ENCODE results near the gene RTN1. TPM values are rescaled to one million over a fixed set of nuclear protein-coding genes. Genes with fewer than 3 reads are reported as not detected.

The RTN1 gene
- total and polyA plus RNA-seq, 2 experiments from 2014 or later = 4.2 to 4.3 TPM

DNA sequence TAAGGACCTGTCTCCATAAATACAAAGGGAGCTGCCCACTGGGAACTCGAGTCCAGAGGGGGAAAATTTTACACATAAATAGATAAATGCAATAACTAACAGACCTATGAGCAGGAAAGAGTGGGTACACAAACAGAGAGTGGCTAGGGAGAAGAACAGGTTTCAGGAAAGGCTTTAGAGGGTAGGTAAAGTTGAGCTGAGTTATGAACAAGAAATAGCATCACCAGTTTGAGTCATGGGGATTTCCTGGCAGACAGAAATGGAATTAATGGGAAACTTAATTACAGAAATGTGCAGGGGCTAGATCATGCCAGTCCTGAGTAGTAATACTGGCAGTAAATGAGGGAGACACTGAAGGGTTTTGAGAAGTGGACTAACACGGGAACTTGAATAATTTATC, 236.0 kb downstream of the RTN1 start:
- Mint-ChIP-seq H3K4me1 (peaks cover 9% of the 10 kb centered on the region; the same call in 2 of the 3 replicates), H3K27me3 (ENCODE audit: insufficient read depth, low read depth, poor library complexity) (peaks cover 7% of the 10 kb centered on the region), H3K9me3 (no peaks in the 10 kb centered on the region), H3K4me3 (no peak overlapping the region), H3K36me3 (ENCODE audit: low read depth) (no peaks in the 10 kb centered on the region), H3K27ac (no peak overlapping the region)
- Histone ChIP-seq H3K9me2 (ENCODE audit: insufficient read depth) (no peaks in the 10 kb centered on the region), H3K27ac (ENCODE audit: low read depth) (no peak overlapping the region), H3F3A (replicated peaks; ENCODE audit: low read depth) (no peaks in the 10 kb centered on the region), H3K36me3 (ENCODE audit: insufficient read depth) (no peaks in the 10 kb centered on the region), H3K27me3 (ENCODE audit: insufficient read depth) (peaks cover 11% of the 10 kb centered on the region), H3K4me1 (ENCODE audit: insufficient read depth) (peaks cover 4% of the 10 kb centered on the region; the same call in 1 of the 2 replicates), H4K20me1 (replicated peaks; ENCODE audit: insufficient read depth) (no peaks in the 10 kb centered on the region), H3K4me3 (no peak overlapping the region), H2AFZ (no peak overlapping the region), H3K4me2 (no peak overlapping the region), H3K79me2 (replicated peaks; ENCODE audit: insufficient read depth) (no peaks in the 10 kb centered on the region)
- no peak for DNase-seq (ENCODE audit: low spot score)
- ATAC-seq = no peak
- TF ChIP-seq EZH2phosphoT487 (IDR thresholded peaks at IDR 0.05; ENCODE audit: unreplicated experiment) = no peak
- no peak for TF ChIP-seq EZH2 (IDR thresholded peaks at IDR 0.05; ENCODE audit: low read depth, unreplicated experiment)
- no peak for TF ChIP-seq CREB1 (CRISPR knock-in tag; IDR thresholded peaks at IDR 0.05; ENCODE audit: low read depth)
- TF ChIP-seq ZNF114 (CRISPR knock-in tag; IDR thresholded peaks at IDR 0.05) = no peak
- TF ChIP-seq, protein P1, sequence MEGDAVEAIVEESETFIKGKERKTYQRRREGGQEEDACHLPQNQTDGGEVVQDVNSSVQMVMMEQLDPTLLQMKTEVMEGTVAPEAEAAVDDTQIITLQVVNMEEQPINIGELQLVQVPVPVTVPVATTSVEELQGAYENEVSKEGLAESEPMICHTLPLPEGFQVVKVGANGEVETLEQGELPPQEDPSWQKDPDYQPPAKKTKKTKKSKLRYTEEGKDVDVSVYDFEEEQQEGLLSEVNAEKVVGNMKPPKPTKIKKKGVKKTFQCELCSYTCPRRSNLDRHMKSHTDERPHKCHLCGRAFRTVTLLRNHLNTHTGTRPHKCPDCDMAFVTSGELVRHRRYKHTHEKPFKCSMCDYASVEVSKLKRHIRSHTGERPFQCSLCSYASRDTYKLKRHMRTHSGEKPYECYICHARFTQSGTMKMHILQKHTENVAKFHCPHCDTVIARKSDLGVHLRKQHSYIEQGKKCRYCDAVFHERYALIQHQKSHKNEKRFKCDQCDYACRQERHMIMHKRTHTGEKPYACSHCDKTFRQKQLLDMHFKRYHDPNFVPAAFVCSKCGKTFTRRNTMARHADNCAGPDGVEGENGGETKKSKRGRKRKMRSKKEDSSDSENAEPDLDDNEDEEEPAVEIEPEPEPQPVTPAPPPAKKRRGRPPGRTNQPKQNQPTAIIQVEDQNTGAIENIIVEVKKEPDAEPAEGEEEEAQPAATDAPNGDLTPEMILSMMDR (conservative IDR thresholded peaks at IDR 0.05; ENCODE audit: low read depth in 2 of 2) = no peak
- no peak for TF ChIP-seq POLR2AphosphoS5 (IDR thresholded peaks at IDR 0.05; ENCODE audit: low read depth)
- TF ChIP-seq JUNB (IDR thresholded peaks at IDR 0.05; ENCODE audit: unreplicated experiment) = no peak
- TF ChIP-seq ZNF331 (CRISPR knock-in tag; IDR thresholded peaks at IDR 0.05; ENCODE audit: low read depth) = no peak
- TF ChIP-seq, protein P2, sequence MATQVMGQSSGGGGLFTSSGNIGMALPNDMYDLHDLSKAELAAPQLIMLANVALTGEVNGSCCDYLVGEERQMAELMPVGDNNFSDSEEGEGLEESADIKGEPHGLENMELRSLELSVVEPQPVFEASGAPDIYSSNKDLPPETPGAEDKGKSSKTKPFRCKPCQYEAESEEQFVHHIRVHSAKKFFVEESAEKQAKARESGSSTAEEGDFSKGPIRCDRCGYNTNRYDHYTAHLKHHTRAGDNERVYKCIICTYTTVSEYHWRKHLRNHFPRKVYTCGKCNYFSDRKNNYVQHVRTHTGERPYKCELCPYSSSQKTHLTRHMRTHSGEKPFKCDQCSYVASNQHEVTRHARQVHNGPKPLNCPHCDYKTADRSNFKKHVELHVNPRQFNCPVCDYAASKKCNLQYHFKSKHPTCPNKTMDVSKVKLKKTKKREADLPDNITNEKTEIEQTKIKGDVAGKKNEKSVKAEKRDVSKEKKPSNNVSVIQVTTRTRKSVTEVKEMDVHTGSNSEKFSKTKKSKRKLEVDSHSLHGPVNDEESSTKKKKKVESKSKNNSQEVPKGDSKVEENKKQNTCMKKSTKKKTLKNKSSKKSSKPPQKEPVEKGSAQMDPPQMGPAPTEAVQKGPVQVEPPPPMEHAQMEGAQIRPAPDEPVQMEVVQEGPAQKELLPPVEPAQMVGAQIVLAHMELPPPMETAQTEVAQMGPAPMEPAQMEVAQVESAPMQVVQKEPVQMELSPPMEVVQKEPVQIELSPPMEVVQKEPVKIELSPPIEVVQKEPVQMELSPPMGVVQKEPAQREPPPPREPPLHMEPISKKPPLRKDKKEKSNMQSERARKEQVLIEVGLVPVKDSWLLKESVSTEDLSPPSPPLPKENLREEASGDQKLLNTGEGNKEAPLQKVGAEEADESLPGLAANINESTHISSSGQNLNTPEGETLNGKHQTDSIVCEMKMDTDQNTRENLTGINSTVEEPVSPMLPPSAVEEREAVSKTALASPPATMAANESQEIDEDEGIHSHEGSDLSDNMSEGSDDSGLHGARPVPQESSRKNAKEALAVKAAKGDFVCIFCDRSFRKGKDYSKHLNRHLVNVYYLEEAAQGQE (IDR thresholded peaks at IDR 0.05; ENCODE audit: unreplicated experiment) = no peak
- TF ChIP-seq, protein P3, sequence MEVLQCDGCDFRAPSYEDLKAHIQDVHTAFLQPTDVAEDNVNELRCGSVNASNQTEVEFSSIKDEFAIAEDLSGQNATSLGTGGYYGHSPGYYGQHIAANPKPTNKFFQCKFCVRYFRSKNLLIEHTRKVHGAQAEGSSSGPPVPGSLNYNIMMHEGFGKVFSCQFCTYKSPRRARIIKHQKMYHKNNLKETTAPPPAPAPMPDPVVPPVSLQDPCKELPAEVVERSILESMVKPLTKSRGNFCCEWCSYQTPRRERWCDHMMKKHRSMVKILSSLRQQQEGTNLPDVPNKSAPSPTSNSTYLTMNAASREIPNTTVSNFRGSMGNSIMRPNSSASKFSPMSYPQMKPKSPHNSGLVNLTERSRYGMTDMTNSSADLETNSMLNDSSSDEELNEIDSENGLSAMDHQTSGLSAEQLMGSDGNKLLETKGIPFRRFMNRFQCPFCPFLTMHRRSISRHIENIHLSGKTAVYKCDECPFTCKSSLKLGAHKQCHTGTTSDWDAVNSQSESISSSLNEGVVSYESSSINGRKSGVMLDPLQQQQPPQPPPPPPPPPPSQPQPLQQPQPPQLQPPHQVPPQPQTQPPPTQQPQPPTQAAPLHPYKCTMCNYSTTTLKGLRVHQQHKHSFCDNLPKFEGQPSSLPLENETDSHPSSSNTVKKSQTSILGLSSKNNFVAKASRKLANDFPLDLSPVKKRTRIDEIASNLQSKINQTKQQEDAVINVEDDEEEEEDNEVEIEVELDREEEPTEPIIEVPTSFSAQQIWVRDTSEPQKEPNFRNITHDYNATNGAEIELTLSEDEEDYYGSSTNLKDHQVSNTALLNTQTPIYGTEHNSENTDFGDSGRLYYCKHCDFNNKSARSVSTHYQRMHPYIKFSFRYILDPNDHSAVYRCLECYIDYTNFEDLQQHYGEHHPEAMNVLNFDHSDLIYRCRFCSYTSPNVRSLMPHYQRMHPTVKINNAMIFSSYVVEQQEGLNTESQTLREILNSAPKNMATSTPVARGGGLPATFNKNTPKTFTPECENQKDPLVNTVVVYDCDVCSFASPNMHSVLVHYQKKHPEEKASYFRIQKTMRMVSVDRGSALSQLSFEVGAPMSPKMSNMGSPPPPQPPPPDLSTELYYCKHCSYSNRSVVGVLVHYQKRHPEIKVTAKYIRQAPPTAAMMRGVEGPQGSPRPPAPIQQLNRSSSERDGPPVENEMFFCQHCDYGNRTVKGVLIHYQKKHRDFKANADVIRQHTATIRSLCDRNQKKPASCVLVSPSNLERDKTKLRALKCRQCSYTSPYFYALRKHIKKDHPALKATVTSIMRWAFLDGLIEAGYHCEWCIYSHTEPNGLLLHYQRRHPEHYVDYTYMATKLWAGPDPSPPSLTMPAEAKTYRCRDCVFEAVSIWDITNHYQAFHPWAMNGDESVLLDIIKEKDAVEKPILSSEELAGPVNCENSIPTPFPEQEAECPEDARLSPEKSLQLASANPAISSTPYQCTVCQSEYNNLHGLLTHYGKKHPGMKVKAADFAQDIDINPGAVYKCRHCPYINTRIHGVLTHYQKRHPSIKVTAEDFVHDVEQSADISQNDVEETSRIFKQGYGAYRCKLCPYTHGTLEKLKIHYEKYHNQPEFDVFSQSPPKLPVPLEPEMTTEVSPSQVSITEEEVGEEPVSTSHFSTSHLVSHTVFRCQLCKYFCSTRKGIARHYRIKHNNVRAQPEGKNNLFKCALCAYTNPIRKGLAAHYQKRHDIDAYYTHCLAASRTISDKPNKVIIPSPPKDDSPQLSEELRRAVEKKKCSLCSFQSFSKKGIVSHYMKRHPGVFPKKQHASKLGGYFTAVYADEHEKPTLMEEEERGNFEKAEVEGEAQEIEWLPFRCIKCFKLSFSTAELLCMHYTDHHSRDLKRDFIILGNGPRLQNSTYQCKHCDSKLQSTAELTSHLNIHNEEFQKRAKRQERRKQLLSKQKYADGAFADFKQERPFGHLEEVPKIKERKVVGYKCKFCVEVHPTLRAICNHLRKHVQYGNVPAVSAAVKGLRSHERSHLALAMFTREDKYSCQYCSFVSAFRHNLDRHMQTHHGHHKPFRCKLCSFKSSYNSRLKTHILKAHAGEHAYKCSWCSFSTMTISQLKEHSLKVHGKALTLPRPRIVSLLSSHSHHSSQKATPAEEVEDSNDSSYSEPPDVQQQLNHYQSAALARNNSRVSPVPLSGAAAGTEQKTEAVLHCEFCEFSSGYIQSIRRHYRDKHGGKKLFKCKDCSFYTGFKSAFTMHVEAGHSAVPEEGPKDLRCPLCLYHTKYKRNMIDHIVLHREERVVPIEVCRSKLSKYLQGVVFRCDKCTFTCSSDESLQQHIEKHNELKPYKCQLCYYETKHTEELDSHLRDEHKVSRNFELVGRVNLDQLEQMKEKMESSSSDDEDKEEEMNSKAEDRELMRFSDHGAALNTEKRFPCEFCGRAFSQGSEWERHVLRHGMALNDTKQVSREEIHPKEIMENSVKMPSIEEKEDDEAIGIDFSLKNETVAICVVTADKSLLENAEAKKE (CRISPR knock-in tag; IDR thresholded peaks at IDR 0.05) = no peak
- no peak for TF ChIP-seq NANOG (IDR thresholded peaks at IDR 0.05; ENCODE audit: borderline replicate concordance)
- no peak for TF ChIP-seq STAT1 (IDR thresholded peaks at IDR 0.05; ENCODE audit: unreplicated experiment)
- TF ChIP-seq, protein P4, sequence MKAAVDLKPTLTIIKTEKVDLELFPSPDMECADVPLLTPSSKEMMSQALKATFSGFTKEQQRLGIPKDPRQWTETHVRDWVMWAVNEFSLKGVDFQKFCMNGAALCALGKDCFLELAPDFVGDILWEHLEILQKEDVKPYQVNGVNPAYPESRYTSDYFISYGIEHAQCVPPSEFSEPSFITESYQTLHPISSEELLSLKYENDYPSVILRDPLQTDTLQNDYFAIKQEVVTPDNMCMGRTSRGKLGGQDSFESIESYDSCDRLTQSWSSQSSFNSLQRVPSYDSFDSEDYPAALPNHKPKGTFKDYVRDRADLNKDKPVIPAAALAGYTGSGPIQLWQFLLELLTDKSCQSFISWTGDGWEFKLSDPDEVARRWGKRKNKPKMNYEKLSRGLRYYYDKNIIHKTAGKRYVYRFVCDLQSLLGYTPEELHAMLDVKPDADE (IDR thresholded peaks at IDR 0.05) = no peak
